Ishikawa (cell line): ENCODE data around the gene RBMS3.

Source experiments
- CEBPB ChIP-seq: IDR thresholded peaks from 2 replicates; pipeline ENCODE4 v1.6.1; 2012
- EGR1 ChIP-seq: IDR thresholded peaks from 2 replicates; pipeline ENCODE4 v1.6.1; 2012
- EP300 ChIP-seq: IDR thresholded peaks from 2 replicates; pipeline ENCODE4 v1.6.1; 2012; ENCODE audit warnings: borderline replicate concordance
- MAX ChIP-seq: IDR thresholded peaks from 2 replicates; pipeline ENCODE4 v1.6.1; 2012
- RAD21 ChIP-seq: IDR thresholded peaks from 2 replicates; pipeline ENCODE4 v1.6.1; 2012; ENCODE audit warnings: low read depth
- TAF1 ChIP-seq: IDR thresholded peaks from 2 replicates; pipeline ENCODE4 v1.6.1; 2012; ENCODE audit warnings: low read depth, mild to moderate bottlenecking
- YY1 ChIP-seq: IDR thresholded peaks from 2 replicates; pipeline ENCODE4 v1.6.1; 2012; ENCODE audit warnings: low read depth

- TF ChIP-seq EP300 (no peak), YY1 (no peak), MAX (no peak), RAD21 (no peak), EGR1 (no peak), CEBPB (no peak), TAF1 (no peak)
Measured at GRCh38 chr3:29859726-29860270, 578.9 kb downstream of the RBMS3 start.
